Measurements from ENCODE around the gene OASL.

GRCh38 chr12:121085506-121086353 lies 46.7 kb upstream of the OASL start:
- no peak for TF ChIP-seq CTCF (conservative IDR thresholded peaks at IDR 0.05)
- no peak for TF ChIP-seq EZH2 (IDR thresholded peaks at IDR 0.05; ENCODE audit: low read depth)
